ELF-1 (cell line): ENCODE measurements around the gene RPS19BP1.

Experiments used
- DNase-seq: peaks from one replicate; pipeline ENCODE4 v3.0.0-alpha.2; 2016; ENCODE audit warnings: low read depth, low spot score

Gene RPS19BP1, protein sequence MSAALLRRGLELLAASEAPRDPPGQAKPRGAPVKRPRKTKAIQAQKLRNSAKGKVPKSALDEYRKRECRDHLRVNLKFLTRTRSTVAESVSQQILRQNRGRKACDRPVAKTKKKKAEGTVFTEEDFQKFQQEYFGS

GRCh38 chr22:39532215-39533073 is at the start of gene RPS19BP1:
TSS of gene RPS19BP1 (minus strand) at chr22:39532748. CDS start at chr22:39532738, 10 bp downstream.
- DNase-seq, result peak; percentile 100

GRCh38 chr22:39581303-39581702 is 48.8 kb upstream of the RPS19BP1 start:
- DNase-seq, result no peak

DNA sequence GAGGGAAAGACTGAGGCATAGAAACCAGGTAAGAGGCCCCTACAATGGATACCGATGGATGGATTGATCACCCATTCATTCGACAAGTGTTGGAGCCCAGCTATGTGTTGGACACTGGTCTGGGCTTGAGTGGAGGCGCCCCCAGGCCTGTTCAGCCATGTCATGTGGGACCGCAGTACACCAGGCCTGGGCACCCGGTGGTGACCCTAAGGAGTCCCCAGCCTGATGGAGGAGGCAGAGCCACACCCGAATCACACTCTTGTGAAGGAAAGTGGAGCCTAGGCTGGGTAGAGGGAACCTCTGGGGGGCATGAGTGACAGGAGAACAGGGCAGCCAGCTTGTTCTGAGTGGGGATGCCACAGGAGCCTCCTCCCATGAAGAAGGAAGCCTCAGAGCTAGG is 48.2 kb upstream of the RPS19BP1 start:
- no peak for DNase-seq

DNA sequence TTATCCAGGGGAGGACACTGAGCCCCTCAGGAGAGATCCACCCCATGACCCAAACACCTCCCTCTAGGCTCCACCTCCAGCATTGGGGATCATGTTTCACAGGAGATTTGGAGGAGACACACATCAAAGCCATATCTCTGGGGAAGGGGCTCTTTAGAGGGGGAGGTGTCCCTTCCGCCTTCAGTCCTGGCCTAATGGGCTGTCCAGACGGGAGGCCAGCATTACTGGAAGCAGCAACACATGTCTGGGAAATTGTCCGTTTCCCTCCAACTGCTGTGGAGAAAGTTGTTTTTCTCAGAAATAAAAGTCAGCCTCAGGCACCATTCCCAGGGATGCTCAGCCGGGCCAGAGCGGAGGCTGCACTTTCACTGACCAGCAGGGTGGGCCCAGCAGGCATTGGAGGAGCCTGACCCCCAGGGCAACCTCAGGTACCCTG is 47.5 kb upstream of the RPS19BP1 start:
- no peak for DNase-seq

GRCh38 chr22:39577900-39578299 is 45.4 kb upstream of the RPS19BP1 start:
- DNase-seq, result no peak

DNA sequence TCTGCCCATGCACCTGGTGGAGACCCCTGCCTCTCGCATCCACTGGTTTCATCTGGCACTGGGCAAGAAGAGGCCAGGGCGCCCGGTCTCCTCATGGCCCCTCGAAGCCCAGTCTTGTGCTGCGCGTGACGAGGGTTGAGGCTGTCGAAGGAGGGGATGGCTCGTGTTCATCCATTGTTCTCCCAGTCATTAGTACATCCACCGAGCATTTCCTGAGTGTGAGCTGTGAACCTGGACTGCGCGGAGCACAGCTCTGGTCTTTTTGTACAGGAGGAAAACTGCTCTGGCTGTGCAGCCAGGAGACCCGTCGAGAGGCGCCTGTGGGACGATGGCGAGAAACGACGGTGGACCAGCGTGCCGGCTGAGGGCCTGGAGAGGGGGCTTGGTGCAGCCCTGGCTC is 44.8 kb upstream of the RPS19BP1 start:
- no peak for DNase-seq

DNA sequence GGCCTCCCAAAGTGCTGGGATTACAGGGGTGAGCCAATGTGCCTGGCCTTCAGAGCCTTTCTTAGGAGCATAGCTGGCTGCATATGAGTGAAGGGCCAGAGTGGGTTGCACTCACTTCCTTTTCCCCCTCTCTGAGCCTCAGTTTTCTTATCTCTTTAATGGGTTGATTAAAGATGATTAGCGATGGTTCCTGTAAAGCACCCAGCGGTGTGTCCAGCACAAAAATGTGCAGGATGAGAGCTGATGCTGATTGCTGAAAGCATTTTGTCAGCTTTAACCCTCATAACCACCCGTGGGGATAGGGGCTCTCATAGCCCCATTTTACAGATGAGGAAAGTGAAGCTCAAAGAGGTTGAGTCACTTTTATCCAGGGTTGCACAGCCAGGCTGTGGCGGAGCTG is 43.5 kb upstream of the RPS19BP1 start:
- no peak for DNase-seq

- DNase-seq, result no peak
Measured at GRCh38 chr22:39575552-39575825, 42.9 kb upstream of the RPS19BP1 start.

DNA sequence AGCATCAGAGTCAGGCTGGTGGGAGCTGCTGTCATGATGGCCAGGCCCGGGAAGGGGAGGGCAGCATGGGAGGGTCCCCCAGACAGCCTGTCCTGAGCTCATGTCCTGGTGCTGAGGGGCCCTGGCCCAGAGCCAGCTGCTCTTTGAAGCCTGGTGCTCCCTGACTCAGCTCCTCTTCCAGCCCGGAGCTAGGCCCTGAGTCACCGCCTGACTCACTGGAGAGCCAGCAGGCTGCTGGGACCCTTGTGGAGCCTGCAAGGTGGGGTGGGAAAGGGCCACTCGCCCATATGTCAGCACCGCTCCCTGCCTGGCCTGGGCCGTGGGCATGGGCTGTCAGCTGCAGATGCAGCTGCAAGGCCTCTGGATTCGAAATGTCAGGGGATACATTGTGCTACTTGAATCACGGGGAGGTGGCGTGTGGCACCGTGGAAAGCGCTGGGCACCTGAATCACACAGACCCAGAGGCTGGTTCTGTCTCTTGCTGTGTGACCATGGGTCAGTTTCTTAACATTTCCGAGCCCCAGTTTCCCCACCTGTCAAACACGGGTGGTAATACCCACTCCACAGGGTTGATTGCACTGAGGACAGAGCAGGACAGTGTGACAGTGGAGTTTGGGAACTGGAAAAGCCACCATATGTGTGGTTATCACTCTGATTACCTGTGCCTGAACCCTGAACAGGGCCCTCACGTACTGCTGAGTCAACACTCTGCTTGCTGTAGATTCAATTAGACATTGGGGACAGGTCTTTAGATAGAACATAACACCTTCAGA is 42.4 kb upstream of the RPS19BP1 start:
- DNase-seq, result peak; percentile 61

DNA sequence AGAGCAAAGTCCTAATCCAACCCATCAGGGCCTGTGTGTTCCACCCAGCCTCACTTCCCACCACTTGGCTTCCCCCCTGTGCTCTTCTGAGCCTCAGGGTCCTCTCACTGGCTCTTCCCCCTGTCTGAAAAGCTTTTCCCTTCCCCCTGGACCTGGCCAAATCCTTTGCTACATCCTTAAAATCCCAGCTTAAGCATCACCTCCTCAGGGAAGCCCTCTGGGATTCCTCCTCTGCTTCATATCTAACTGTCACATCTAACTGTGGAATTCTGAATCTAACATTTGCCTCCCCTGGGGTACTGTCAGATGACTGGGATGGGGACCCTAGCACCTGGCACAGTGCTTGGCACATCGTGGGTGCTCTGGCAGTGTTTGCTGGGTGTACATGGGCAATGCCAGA is 39.0 kb upstream of the RPS19BP1 start:
- DNase-seq, result no peak

- no peak for DNase-seq
Measured at GRCh38 chr22:39570665-39571064, 38.1 kb upstream of the RPS19BP1 start, which contains the start of gene CACNA1I. TSS of gene CACNA1I (plus strand) at chr22:39570753. CDS start at chr22:39570753, 0 bp downstream.

- no peak for DNase-seq
Measured at GRCh38 chr22:39570226-39570625, 37.7 kb upstream of the RPS19BP1 start.

DNA sequence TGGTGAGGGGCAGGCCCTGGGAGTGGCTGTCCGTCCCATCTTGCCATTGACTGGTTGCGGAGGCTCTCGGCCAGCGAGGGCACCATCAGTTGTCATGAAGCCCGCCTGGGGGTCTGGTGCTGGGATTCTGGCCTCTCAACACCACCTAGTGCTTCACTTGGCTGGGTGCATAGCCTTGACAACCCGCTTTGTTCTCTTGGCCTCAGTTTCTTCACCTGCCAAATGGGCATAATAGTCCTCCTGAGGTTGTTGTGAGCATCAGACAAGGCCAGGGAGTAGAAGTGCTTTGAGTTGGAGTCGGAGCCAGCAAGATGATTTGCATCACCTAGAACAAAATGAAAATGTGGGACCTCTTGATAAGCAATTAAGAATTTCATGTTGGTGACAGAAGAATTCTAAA is 36.5 kb upstream of the RPS19BP1 start:
- no peak for DNase-seq

DNA sequence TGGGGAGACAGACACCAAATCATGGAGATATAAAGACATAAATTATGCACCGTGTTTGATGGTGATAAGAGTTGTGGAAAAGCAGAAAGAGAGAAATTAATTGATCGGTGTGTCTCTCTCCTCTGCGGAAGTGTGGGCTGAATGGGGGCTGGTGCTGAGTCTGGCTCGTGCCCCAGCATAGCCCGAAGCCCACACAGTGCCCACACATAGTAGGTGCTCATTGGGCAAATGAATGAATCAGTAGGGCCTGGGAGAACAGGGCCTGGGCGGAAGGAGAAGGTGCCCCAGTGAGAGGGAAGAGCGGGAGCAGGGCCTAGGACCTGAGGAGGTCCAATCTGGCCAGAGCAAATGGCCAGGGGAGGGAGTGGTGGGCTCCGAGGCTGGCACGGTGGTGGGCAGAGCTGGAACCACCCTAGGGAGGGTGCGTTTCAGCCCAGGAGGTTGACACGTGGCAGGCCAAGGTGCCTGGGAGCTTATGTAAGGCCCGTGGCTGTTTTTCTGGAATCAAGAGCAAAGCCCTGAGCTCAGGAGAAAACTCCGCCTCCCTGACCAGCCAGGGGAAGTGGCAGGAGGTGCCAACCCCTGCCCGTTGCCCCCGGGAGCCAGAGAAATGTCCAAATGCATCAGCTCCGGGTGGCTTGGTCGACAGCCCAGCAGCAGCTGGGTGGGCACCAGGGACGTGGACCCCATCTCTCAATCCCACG is 35.9 kb upstream of the RPS19BP1 start:
- DNase-seq, result no peak

GRCh38 chr22:39567135-39567946 is 34.8 kb upstream of the RPS19BP1 start:
- no peak for DNase-seq

DNA sequence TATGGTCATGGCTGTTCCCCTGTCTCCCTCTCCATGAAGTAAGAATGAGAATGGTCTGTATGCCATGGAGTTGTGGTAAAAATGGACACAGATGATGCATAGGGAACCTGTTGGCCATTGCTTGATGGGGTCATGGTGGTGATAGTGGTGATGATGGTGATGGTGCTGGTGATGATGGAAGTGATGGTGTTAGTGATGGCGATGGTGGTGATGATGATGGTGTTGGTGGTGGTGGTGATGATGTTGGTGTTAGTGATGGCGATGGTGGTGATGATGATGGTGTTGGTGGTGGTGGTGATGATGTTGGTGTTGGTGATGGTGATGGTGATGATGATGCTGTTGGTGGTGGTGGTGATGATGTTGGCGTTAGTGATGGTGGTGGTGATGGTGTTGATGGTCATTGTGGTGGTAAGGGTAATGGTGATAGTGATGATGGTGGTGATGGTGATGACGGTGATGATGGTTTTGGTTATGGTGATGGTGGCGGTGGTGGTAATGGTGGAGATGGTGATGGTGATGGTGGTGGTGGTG is 32.9 kb upstream of the RPS19BP1 start:
- no peak for DNase-seq

DNA sequence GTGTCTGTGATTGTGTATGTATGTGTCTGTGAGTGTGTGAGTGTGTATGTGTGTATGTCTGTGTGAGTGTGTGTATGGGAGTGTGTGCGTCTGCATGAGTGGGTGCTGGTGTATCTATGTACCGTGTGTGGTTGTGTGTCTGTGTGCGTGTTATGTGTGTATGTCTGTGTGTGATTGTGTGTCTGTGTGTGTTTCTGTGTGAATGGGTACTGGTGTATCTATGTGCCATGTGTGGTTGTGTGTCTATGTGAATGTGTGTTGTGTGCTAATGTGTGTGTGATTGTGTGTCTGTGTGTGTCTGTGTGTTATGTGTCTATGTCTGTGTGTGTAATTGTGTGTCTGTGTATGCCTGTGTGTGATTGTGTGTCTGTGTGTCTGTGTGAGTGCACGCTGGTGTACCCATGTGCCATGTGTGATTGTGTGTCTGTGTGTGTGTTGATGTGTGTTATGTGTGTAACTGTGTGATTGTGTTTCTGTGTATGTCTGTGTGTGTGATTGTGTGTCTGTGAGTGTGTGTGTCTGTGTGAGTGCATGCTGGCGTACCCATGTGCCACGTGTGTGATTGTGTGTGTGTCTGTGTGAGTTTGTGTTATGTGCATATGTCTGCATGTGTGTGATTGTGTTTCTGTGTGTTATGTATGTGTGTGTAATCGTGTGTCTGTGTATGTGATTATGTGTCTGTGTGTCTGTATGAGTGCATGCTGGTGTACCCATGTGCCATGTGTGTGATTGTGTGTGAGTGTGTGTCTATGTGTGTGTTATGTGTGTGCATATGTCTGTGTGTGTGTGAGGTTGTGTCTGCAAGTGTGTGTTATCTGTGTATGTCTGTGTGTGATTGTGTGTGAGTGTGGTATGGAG is 31.3 kb upstream of the RPS19BP1 start:
- DNase-seq, result no peak

DNA sequence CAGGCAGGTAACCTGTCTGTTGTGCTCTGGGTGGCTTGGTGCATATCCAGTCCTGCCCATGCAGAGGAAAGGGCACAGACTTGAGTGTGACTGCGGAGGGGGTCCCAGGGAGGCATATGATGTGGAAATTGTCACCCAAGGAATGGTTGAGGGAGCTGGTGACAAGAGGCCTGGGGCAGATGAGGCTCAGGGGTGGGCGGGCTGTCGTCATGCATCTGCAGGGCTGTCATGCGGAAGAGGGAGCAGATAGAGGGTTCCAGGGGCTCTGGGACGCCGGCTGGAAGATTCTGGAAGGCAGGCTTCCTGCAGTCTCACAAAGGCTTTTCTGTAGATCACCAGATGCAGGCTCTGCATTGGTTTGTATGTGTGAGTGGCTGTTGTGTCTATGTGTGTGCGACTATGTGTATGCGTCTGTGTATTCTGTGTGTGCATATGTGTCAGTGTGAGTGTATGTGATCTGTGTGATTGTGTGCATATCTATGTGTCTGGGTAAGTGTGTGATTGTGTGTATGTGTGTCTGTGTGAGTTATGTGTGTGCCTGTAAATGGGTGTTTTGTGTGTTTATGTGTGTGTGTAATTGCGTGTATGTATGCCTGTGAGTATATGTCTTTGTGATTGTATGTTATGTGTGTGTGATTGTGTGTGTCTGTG is 30.4 kb upstream of the RPS19BP1 start:
- no peak for DNase-seq

DNA sequence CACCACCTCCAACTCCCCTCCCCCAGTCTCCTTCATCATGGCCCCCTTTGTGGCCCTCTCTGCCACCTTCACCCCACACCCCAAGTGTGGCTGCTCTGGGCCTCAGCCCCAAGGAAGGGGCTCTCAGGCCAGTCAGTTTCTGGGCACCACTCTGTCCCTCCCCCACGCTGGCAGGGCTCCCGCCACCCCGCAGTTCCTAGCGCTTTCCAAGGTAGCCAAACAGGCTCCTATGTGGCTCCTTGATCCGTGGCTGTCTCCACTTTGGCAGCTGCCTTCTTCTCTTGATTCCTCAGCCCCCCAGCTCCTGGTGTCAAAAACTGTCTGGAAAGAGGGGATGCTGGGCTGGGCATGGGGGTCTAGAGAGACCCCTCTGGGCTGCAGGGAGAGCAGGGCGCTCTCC is 27.6 kb upstream of the RPS19BP1 start:
- DNase-seq, result no peak
